PC-3 (cell line): ENCODE measurements around the gene KIRREL1. TPM values are rescaled to one million over a fixed set of nuclear protein-coding genes. Genes with fewer than 3 reads are reported as not detected.

Experiments used
- ATAC-seq: fragments of 200-7000 bp; cut with Tn5 transposase; 2 replicates; pipeline ENCODE4 v1.9.1; 2020; ENCODE audit warnings: mild to moderate bottlenecking, moderate library complexity
- BruUV-seq: library from RNA; stranded (reverse); fragments of 400-500 nt; replicated peaks from 2 replicates; lab custom pipeline; 2021; lab: Mats Ljungman, UMichigan
- CTCF ChIA-PET: fragments of 300-600 bp; sonication (Branson Sonifier 250); formaldehyde crosslinking; loops from one replicate; lab custom pipeline; 2022; ENCODE audit warnings: antibody characterized with exemption; lab: Charles Lee
- POLR2A ChIA-PET: fragments of 300-600 bp; sonication (Branson Sonifier 250); formaldehyde crosslinking; loops from one replicate; lab custom pipeline; 2022; ENCODE audit warnings: antibody characterized with exemption; ENCODE audit not compliant: unreplicated experiment; lab: Charles Lee
- DNase-seq: peaks from one replicate; pipeline ENCODE4 v3.0.0-alpha.2; 2015
- H2AFZ ChIP-seq: fragments of 300-600 bp; sonication (generic); 2 replicates; pipeline ENCODE4 v1.6.0; 2016; ENCODE audit warnings: antibody characterized with exemption, low read length
- H3F3A ChIP-seq: fragments of 300-600 bp; sonication (generic); one replicate; pipeline ENCODE4 v1.6.0; 2017; ENCODE audit warnings: antibody characterized with exemption, low read length, control low read depth, mild to moderate bottlenecking; ENCODE audit not compliant: unreplicated experiment
- H3K27ac ChIP-seq: fragments of 300-600 bp; sonication (generic); 2 replicates; pipeline ENCODE4 v1.5.1; 2016; ENCODE audit warnings: mild to moderate bottlenecking, low read length
- H3K27me3 ChIP-seq: fragments of 300-600 bp; sonication (generic); 2 replicates; pipeline ENCODE4 v1.6.1; 2016; ENCODE audit warnings: low read length, mixed read lengths
- H3K36me3 ChIP-seq: fragments of 300-600 bp; sonication (generic); 2 replicates; pipeline ENCODE4 v1.6.1; 2016; ENCODE audit warnings: low read depth, mixed run types, low read length, mixed read lengths
- H3K4me1 ChIP-seq: fragments of 300-600 bp; sonication (generic); 2 replicates; pipeline ENCODE4 v1.5.1; 2016; ENCODE audit warnings: low read length; ENCODE audit not compliant: insufficient read depth
- H3K4me2 ChIP-seq: fragments of 300-600 bp; sonication (generic); 2 replicates; pipeline ENCODE4 v1.6.0; 2016; ENCODE audit warnings: low read length
- H3K4me3 ChIP-seq: fragments of 300-600 bp; sonication (generic); 2 replicates; pipeline ENCODE4 v1.5.1; 2016; ENCODE audit warnings: mild to moderate bottlenecking, low read length, mixed read lengths
- H3K79me2 ChIP-seq: fragments of 300-600 bp; sonication (generic); 2 replicates; pipeline ENCODE4 v1.6.1; 2017; ENCODE audit warnings: low read length, mixed read lengths
- H3K9ac ChIP-seq: fragments of 300-600 bp; sonication (generic); 2 replicates; pipeline ENCODE4 v1.6.0; 2016; ENCODE audit warnings: mild to moderate bottlenecking, low read length
- H3K9me2 ChIP-seq: fragments of 300-600 bp; sonication (generic); replicated peaks from 2 replicates; pipeline ENCODE4 v1.6.1; 2016; ENCODE audit warnings: mixed run types, low read length, mixed read lengths
- H3K9me3 ChIP-seq: fragments of 300-600 bp; sonication (generic); 2 replicates; pipeline ENCODE4 v1.6.1; 2016; ENCODE audit warnings: low read length, mixed read lengths
- H4K20me1 ChIP-seq: fragments of 300-600 bp; sonication (generic); 2 replicates; pipeline ENCODE4 v1.6.1; 2016; ENCODE audit warnings: low read length, mixed read lengths
- CTCF ChIP-seq: fragments of 300-600 bp; sonication (generic); conservative IDR thresholded peaks from 2 replicates; pipeline ENCODE4 v1.5.1; 2017; ENCODE audit warnings: antibody characterized with exemption, low read depth, mild to moderate bottlenecking, low read length
- EZH2 ChIP-seq: fragments of 300-600 bp; sonication (generic); IDR thresholded peaks from one replicate; pipeline ENCODE4 v1.6.1; 2017; ENCODE audit warnings: antibody characterized with exemption, mild to moderate bottlenecking, low read length; ENCODE audit not compliant: unreplicated experiment
- EZH2phosphoT487 ChIP-seq: fragments of 300-600 bp; sonication (generic); IDR thresholded peaks from 2 replicates; pipeline ENCODE4 v1.6.1; 2018; ENCODE audit warnings: mild to moderate bottlenecking, antibody characterized with exemption, low read length, borderline replicate concordance
- intact Hi-C: fragments of 100-400 bp; cut with micrococcal nuclease; formaldehyde crosslinking; loops from 2 replicates; pipeline ENCODE4 v1.9.0; 2023
- total RNA-seq: library from RNA; depleted of rRNA; stranded (reverse); fragments of >200 nt; gene quantifications from 2 replicates; pipeline ENCODE4 v1.2.3, GENCODE V29; 2014

The KIRREL1 gene
- total RNA-seq, 1 experiment from 2014 or later, result 49.8 TPM

GRCh38 chr1:158062174-158062573 lies 68.7 kb downstream of the KIRREL1 start:
- Histone ChIP-seq H3K36me3 (peaks cover 4% of the 10 kb centered on the region), H4K20me1 (peaks cover 10% of the 10 kb centered on the region; the same call in 1 of the 2 replicates), H3K9me3 (no peaks in the 10 kb centered on the region), H2AFZ (no peak overlapping the region), H3K4me3 (no peak overlapping the region), H3K4me2 (no peak overlapping the region), H3K9me2 (no peaks in the 10 kb centered on the region), H3K9ac (no peak overlapping the region), H3K4me1 (no peaks in the 10 kb centered on the region), H3K27me3 (no peaks in the 10 kb centered on the region), H3F3A (no peaks in the 10 kb centered on the region), H3K27ac (no peak overlapping the region), H3K79me2 (peaks cover 5% of the 10 kb centered on the region)
- no peak for DNase-seq
- no peak for ATAC-seq
- BruUV-seq, result no TSS peak
- intact Hi-C loops, result no loop called here
- POLR2A ChIA-PET, result no interaction called here
- CTCF ChIA-PET, result no interaction called here
- TF ChIP-seq CTCF, result no peak
- TF ChIP-seq EZH2, result no peak

GRCh38 chr1:158067662-158068061 lies 74.2 kb downstream of the KIRREL1 start:
- no peaks in the 10 kb centered on the region for H3K27me3 ChIP-seq
- POLR2A ChIA-PET, result no interaction called here
- no peak; the same call in 1 of the 2 replicates for ATAC-seq
- H3K4me1 ChIP-seq, result no peaks in the 10 kb centered on the region
- BruUV-seq, result no TSS peak
- H3K9ac ChIP-seq, result no peak overlapping the region
- H2AFZ ChIP-seq, result no peak overlapping the region
- no peak overlapping the region for H3K4me3 ChIP-seq
- intact Hi-C loops, result no loop called here
- peaks cover 5% of the 10 kb centered on the region; the same call in 1 of the 2 replicates for H3K79me2 ChIP-seq
- TF ChIP-seq EZH2 (no peak), EZH2phosphoT487 (no peak), CTCF (no peak)
- CTCF ChIA-PET, result no interaction called here
- no peak overlapping the region for H3K4me2 ChIP-seq
- H4K20me1 ChIP-seq, result peaks cover 12% of the 10 kb centered on the region; the same call in 1 of the 2 replicates
- no peaks in the 10 kb centered on the region for H3K9me3 ChIP-seq
- DNase-seq, result no peak
- H3K27ac ChIP-seq, result no peak overlapping the region
- H3K9me2 ChIP-seq, result no peaks in the 10 kb centered on the region
- H3K36me3 ChIP-seq, result peaks cover 4% of the 10 kb centered on the region; the same call in 1 of the 2 replicates
- H3F3A ChIP-seq, result no peaks in the 10 kb centered on the region

GRCh38 chr1:158068918-158069317 lies 75.5 kb downstream of the KIRREL1 start:
- H2AFZ ChIP-seq, result no peak overlapping the region
- peaks cover 7% of the 10 kb centered on the region; the same call in 1 of the 2 replicates for H3K36me3 ChIP-seq
- no peak overlapping the region for H3K4me3 ChIP-seq
- peaks cover under 1% of the 10 kb centered on the region; the same call in 1 of the 2 replicates for H3K79me2 ChIP-seq
- no TSS peak for BruUV-seq
- H3F3A ChIP-seq, result no peaks in the 10 kb centered on the region
- H4K20me1 ChIP-seq, result peaks cover 12% of the 10 kb centered on the region; the same call in 1 of the 2 replicates
- no peaks in the 10 kb centered on the region for H3K9me3 ChIP-seq
- no peaks in the 10 kb centered on the region for H3K4me1 ChIP-seq
- ChIA-PET CTCF (no interaction called here), POLR2A (no interaction called here)
- ATAC-seq (no peak), DNase-seq (no peak)
- intact Hi-C loops, result no loop called here
- no peak overlapping the region for H3K9ac ChIP-seq
- H3K27me3 ChIP-seq, result no peaks in the 10 kb centered on the region
- no peak overlapping the region for H3K27ac ChIP-seq
- TF ChIP-seq EZH2, result no peak
- no peak for TF ChIP-seq CTCF
- TF ChIP-seq EZH2phosphoT487, result no peak
- no peaks in the 10 kb centered on the region for H3K9me2 ChIP-seq
- H3K4me2 ChIP-seq, result no peak overlapping the region
